LNCaP clone FGC (cell line): ENCODE results near the gene SORBS1.

ENCODE experiments used
- DNase-seq: peaks from one replicate; pipeline ENCODE4 v3.0.0-alpha.2; 2011; ENCODE audit warnings: low read depth
- H3K4me3 ChIP-seq: 2 replicates; pipeline ENCODE4 v1.5.1; 2011; ENCODE audit warnings: mild to moderate bottlenecking, low read depth, low read length, control low read depth
- TF ChIP-seq, protein P1 (sequence below): IDR thresholded peaks from 2 replicates; pipeline ENCODE4 v1.5.1; 2012; ENCODE audit warnings: mild to moderate bottlenecking; ENCODE audit not compliant: control insufficient read depth, insufficient read depth; ENCODE audit errors: extremely low read depth

The SORBS1 gene

DNA sequence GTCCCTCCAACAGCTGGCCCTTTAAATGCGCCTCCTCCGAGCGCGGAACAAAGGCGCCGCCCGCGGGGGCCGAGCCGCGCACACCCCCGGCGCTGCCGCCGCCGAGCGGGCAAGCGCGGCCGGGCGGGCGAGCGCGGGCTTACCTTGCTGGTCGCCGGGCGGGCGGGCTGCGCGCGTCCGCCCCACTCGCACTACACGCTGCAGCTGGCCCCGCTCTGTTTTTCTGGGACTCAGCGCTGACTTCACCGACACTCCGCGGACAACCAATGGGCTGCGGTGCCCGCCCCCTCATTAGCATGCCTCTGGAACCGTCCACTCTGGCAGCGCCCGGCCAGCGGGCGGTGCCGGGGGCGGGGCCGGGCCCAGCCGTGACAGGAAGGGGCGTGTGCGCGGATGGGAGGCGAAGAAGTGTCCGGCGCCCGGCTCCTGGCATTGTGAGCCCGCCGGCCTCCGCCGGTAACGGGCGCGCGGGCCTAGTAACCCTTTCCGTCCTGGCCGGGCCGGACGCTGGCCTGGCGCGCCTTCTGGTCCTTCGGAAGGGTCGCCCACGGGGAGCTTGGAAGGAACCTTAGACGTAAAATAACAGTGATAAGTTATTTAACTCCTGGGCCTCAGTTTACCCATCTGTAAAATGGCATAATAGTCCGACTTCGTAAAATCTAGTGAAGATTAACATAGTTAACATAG is at the start of gene SORBS1:
Gene SORBS1 (minus strand): TSS at position 195 of the 687 bp plus-strand sequence. CDS start 120,236 bp downstream, outside the sequence.
- DNase-seq = peak; percentile 88
- peak within 1 kb of the TSS; percentile 87 for H3K4me3 ChIP-seq
- TF ChIP-seq, protein P1, sequence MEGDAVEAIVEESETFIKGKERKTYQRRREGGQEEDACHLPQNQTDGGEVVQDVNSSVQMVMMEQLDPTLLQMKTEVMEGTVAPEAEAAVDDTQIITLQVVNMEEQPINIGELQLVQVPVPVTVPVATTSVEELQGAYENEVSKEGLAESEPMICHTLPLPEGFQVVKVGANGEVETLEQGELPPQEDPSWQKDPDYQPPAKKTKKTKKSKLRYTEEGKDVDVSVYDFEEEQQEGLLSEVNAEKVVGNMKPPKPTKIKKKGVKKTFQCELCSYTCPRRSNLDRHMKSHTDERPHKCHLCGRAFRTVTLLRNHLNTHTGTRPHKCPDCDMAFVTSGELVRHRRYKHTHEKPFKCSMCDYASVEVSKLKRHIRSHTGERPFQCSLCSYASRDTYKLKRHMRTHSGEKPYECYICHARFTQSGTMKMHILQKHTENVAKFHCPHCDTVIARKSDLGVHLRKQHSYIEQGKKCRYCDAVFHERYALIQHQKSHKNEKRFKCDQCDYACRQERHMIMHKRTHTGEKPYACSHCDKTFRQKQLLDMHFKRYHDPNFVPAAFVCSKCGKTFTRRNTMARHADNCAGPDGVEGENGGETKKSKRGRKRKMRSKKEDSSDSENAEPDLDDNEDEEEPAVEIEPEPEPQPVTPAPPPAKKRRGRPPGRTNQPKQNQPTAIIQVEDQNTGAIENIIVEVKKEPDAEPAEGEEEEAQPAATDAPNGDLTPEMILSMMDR = no peak

DNA sequence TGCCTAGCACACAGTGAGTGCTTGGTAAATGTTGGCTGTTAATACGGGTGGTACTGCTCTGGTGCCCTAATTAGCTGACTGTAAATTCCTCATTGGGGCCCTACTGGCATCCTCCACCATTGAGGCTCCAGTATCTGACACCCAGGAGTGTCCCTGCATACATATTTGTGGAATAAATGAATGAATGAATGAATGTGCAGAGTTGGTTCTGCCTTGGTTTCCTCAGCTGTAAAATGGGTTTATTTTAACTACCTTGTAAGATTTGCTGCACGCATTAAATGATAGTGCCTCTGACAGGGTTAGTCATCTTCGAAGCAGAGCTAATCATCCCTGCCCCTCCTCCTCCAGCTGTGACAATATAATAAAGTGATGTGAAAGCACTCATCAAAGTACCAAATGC is 49.6 kb upstream of the SORBS1 start:
- no peak overlapping the region for H3K4me3 ChIP-seq

DNA sequence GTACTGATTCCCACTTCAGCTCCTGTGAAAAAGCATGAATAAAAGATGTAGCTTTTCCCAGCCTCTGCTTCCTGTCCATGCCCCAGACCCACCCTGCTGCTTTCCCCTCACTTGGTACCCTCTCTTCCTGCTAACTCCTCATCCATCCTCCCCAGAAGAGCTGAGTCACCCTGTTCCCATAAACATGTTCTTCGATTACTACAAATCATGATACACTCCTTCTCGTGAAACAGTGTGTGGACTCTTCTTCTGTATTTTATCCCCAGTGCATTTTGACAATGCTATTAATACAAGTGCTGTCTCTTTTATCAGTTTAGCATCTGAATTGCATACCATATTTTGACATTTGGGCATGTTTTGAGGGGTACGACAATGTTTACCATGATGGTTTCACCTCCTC is 45.8 kb upstream of the SORBS1 start:
- TF ChIP-seq, protein P1 = no peak
- DNase-seq = no peak
- H3K4me3 ChIP-seq = no peak overlapping the region

More for the DNA sequence above, 49.6 kb upstream of the SORBS1 start:
- DNase-seq = no peak
- TF ChIP-seq, protein P1 = no peak

DNA sequence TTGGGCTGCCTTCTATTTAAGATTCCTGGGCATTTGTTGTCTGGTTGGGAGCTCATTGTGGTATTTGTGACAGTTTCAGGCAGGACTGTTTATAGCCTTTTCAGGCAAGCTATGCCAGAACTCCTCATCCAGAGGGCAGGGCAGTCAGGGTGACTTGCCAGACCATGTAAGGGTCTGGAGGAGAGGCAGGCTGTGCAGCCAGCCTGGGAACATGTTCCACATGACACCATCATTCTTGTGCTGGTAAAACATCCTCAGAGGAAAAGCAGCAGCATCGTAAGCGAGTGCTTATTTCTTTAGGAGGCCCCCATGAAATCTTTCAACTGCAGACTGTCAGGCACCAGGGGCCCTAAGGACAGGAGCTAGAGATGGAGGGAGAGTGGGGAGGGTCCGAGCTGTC is 44.0 kb upstream of the SORBS1 start:
- H3K4me3 ChIP-seq = no peak overlapping the region
- DNase-seq = no peak
- TF ChIP-seq, protein P1 = no peak

DNA sequence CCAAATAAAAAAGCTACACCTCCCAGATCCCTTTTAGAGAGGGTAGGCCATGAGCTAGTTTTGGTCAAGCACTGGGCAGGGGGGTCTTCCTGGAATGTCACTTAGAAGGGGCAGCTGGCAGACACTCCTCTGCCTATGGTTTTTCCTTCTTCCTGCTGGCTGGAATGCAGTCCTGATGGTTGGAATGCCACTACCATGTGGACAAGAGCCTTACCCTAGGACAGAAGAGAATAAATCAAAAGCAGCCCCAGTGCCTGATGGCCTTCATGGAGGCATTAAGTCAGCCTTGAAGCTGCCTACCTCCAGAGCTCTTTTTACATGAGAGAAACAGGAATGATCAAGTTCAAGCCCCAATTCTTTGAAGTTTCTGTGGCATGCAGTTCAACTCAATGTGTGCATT is 43.5 kb upstream of the SORBS1 start:
- no peak for DNase-seq
- TF ChIP-seq, protein P1 = no peak
- H3K4me3 ChIP-seq = no peak overlapping the region

DNA sequence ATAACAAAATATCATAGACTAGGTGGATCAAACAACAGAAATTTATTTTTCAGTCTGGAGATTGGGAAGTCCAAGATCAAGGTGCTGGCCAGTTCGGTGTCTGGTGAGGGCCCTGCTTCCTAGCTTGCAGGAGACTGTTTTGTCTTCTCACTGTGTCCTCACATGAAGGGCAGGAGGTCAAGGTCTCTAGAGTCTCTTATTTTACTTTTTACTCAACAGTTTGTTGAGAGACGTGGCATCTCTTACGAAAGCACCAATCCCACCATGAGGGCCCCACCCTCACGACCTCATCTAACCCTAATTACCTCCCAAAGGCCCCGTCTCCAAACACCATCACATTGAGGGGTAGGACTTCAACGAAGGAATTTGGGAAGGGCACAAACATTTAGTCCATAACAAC is 41.2 kb upstream of the SORBS1 start:
- TF ChIP-seq, protein P1 = no peak
- no peak overlapping the region for H3K4me3 ChIP-seq
- no peak for DNase-seq

DNA sequence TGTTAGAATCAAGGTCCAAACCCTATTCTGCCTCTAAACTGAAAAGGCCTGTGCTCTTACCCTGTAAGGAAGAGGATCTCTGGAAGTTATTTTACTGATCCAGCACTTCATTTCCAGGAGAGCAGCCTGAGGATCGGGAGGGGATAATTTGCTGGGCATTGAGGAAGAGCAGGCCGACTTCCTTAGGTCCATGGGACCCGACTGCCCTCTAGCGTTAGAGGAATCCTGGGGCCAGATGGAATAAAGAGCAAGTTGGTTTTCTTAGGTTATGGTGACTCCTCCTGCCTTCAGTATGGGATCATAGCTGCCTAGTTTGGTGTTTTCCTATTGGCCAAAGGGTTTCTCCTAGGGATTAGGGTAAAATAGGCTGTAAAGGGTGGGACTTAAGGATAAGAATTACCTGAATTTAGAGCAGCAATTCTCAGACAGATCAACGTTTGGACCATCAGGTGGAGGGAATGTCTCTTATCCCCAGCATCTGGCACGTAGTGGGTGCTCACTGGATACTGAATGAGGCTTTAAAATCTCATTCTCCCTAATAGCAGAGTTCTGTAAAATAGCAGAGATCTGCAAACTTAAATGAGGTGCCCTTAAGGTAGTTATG is 40.0 kb upstream of the SORBS1 start:
- H3K4me3 ChIP-seq = no peak overlapping the region
- DNase-seq = peak; percentile 73
- TF ChIP-seq, protein P1 = peak; percentile 98
